Measurements from ENCODE around the gene AGBL4. TPM values are rescaled to one million over a fixed set of nuclear protein-coding genes. Genes with fewer than 3 reads are reported as not detected.

Gene AGBL4
- total RNA-seq, 1 experiment from 2014 or later: not detected

DNA sequence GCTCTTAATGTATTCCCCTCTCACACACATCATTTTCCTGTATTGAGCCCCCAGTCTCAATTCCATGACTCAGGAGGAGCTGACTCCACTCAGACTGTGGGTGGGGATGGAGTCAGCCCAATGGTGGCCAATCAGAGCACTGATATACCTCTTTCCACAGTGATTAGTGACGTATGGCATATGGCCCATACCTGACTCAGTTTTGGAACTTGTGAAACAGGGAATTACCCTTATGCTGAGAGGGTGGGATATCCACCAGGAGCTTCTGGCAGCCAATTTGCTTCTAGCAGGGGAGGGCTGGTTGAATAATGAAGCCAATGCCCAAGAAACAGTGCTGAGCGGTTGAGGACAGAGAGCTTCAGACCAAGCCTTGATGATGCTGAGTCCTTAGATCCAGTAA, 1465.4 kb downstream of the AGBL4 start:
- H3K4me1 Mint-ChIP-seq (ENCODE audit: low read depth, unreplicated experiment): no peaks in the 10 kb centered on the region
- H3K36me3 Mint-ChIP-seq (ENCODE audit: insufficient read depth, unreplicated experiment): no peaks in the 10 kb centered on the region
- H3K27me3 Mint-ChIP-seq (ENCODE audit: insufficient read depth, unreplicated experiment): peaks cover 24% of the 10 kb centered on the region
- Histone ChIP-seq H3K36me3 (ENCODE audit: control insufficient read depth, insufficient read depth, low read length) (no peaks in the 10 kb centered on the region), H3K4me3 (ENCODE audit: low read depth, low read length) (no peak overlapping the region), H3K4me1 (no peaks in the 10 kb centered on the region), H3K27me3 (replicated peaks; ENCODE audit: control insufficient read depth, insufficient read depth, low read length) (no peaks in the 10 kb centered on the region), H3K9me3 (no peaks in the 10 kb centered on the region)
- no TSS peak for BruUV-seq (replicated peaks)
- no peak for DNase-seq
- no peak overlapping the region for H3K4me3 Mint-ChIP-seq (ENCODE audit: unreplicated experiment)
- TF ChIP-seq, protein P1, sequence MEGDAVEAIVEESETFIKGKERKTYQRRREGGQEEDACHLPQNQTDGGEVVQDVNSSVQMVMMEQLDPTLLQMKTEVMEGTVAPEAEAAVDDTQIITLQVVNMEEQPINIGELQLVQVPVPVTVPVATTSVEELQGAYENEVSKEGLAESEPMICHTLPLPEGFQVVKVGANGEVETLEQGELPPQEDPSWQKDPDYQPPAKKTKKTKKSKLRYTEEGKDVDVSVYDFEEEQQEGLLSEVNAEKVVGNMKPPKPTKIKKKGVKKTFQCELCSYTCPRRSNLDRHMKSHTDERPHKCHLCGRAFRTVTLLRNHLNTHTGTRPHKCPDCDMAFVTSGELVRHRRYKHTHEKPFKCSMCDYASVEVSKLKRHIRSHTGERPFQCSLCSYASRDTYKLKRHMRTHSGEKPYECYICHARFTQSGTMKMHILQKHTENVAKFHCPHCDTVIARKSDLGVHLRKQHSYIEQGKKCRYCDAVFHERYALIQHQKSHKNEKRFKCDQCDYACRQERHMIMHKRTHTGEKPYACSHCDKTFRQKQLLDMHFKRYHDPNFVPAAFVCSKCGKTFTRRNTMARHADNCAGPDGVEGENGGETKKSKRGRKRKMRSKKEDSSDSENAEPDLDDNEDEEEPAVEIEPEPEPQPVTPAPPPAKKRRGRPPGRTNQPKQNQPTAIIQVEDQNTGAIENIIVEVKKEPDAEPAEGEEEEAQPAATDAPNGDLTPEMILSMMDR (IDR thresholded peaks at IDR 0.05; ENCODE audit: insufficient read depth in 1 of 2, low read depth in 1 of 2, low read length in 1 of 2, severe bottlenecking in 1 of 2, unreplicated experiment in 1 of 2): no peak
- intact Hi-C loops (cut with micrococcal nuclease; ENCODE audit: unreplicated experiment): no loop called here
- H3K9me3 Mint-ChIP-seq (ENCODE audit: unreplicated experiment): no peaks in the 10 kb centered on the region
- no peak overlapping the region for H3K27ac Mint-ChIP-seq (ENCODE audit: unreplicated experiment)
- CTCF ChIA-PET: no interaction called here
- POLR2A ChIA-PET: no interaction called here

DNA sequence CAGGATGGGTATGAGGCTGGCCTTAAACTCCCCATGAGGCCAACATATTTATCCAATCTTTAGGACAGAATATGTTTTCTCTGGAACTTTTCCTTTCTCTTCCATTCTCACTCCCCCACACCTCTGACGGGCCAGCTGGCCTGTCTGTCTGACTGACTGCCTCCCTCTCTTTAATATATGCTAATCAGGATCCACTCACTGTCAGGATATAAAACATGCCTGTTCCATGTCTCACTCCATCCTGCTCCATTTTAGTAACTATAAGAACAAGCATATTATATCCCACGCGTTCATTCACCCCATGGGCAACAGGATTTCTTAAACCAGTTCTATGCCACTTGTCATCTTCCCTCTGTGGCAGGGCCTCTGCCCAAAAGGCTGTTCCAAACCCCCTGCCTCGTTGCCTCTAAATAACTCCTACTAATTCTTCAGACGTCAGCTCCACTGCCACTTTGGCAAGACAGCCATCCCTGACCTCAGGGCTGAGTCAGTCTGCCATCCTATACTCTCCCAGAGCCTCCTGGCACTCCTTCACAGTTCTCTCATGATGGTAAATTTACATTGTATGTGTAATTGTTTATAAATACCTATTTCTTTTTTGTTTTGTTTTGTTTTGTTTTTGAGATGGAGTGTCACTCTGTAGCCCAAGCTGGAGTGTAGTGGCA, 1467.4 kb downstream of the AGBL4 start:
- Histone ChIP-seq H3K9me3 (no peaks in the 10 kb centered on the region), H3K4me1 (no peaks in the 10 kb centered on the region), H3K4me3 (ENCODE audit: low read depth, low read length) (no peak overlapping the region), H3K36me3 (ENCODE audit: control insufficient read depth, insufficient read depth, low read length) (no peaks in the 10 kb centered on the region), H3K27me3 (replicated peaks; ENCODE audit: control insufficient read depth, insufficient read depth, low read length) (no peaks in the 10 kb centered on the region)
- intact Hi-C loops (cut with micrococcal nuclease; ENCODE audit: unreplicated experiment): no loop called here
- BruUV-seq (replicated peaks): no TSS peak
- Mint-ChIP-seq H3K36me3 (ENCODE audit: insufficient read depth, unreplicated experiment) (no peaks in the 10 kb centered on the region), H3K9me3 (ENCODE audit: unreplicated experiment) (no peaks in the 10 kb centered on the region), H3K4me1 (ENCODE audit: low read depth, unreplicated experiment) (no peaks in the 10 kb centered on the region), H3K27me3 (ENCODE audit: insufficient read depth, unreplicated experiment) (peaks cover 22% of the 10 kb centered on the region), H3K4me3 (ENCODE audit: unreplicated experiment) (no peak overlapping the region), H3K27ac (ENCODE audit: unreplicated experiment) (no peak overlapping the region)
- TF ChIP-seq, protein P1 (IDR thresholded peaks at IDR 0.05; ENCODE audit: insufficient read depth in 1 of 2, low read depth in 1 of 2, low read length in 1 of 2, severe bottlenecking in 1 of 2, unreplicated experiment in 1 of 2): no peak
- no peak for DNase-seq
- POLR2A ChIA-PET: no interaction called here
- CTCF ChIA-PET: no interaction called here

DNA sequence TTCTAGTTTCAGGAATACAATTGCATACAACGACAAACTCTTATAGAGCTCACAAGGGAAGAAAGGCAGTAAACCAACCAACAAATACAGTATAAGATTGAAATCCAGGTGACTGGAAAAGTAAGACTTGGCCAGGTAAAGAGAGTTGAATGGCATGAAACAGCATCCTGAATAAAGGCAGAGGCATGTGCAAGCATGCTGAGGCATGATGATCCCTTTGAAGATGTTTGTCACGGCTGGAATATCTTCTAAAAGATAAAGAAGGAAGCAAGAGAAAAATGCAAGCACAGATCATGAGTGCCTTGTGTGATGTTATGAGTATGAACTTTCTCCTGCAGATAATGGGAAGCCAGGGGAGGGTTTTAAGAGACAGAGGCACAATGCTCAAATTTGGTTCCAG, 1468.5 kb downstream of the AGBL4 start:
- intact Hi-C loops (cut with micrococcal nuclease; ENCODE audit: unreplicated experiment): no loop called here
- H3K4me1 ChIP-seq: no peaks in the 10 kb centered on the region
- Mint-ChIP-seq H3K9me3 (ENCODE audit: unreplicated experiment) (no peaks in the 10 kb centered on the region), H3K27ac (ENCODE audit: unreplicated experiment) (no peak overlapping the region), H3K36me3 (ENCODE audit: insufficient read depth, unreplicated experiment) (no peaks in the 10 kb centered on the region), H3K27me3 (ENCODE audit: insufficient read depth, unreplicated experiment) (peaks cover 21% of the 10 kb centered on the region), H3K4me1 (ENCODE audit: low read depth, unreplicated experiment) (no peaks in the 10 kb centered on the region), H3K4me3 (ENCODE audit: unreplicated experiment) (no peak overlapping the region)
- TF ChIP-seq, protein P1 (IDR thresholded peaks at IDR 0.05; ENCODE audit: insufficient read depth in 1 of 2, low read depth in 1 of 2, low read length in 1 of 2, severe bottlenecking in 1 of 2, unreplicated experiment in 1 of 2): no peak
- no peaks in the 10 kb centered on the region for H3K36me3 ChIP-seq (ENCODE audit: control insufficient read depth, insufficient read depth, low read length)
- no TSS peak for BruUV-seq (replicated peaks)
- POLR2A ChIA-PET: no interaction called here
- no peak overlapping the region for H3K4me3 ChIP-seq (ENCODE audit: low read depth, low read length)
- CTCF ChIA-PET: no interaction called here
- DNase-seq: no peak
- H3K9me3 ChIP-seq: no peaks in the 10 kb centered on the region
- no peaks in the 10 kb centered on the region for H3K27me3 ChIP-seq (replicated peaks; ENCODE audit: control insufficient read depth, insufficient read depth, low read length)
